CD14-positive monocyte (primary cell): Measurements from ENCODE around the gene TRPM5. TPM values are rescaled to one million over a fixed set of nuclear protein-coding genes. Genes with fewer than 3 reads are reported as not detected.
A peak's percentile ranks its signal among the peaks of the same experiment; 100 is the strongest.
"Not testable (repeated sequence)": the region's sequence is repeated elsewhere in the genome, so short reads cannot be mapped to it uniquely, and the experiment has no call there.

ENCODE experiments used
- DNase-seq, 3 donors: peaks; one replicate each; pipeline ENCODE4 v3.0.0-alpha.2; 2011 to 2022
- H2AFZ ChIP-seq: 2 replicates; pipeline ENCODE4 v1.6.0; 2012; ENCODE audit warnings: mild to moderate bottlenecking, low read depth, low read length, inconsistent platforms; ENCODE audit not compliant: insufficient read depth, poor library complexity, severe bottlenecking
- H3K27ac ChIP-seq, 2 donors: 1 replicate in 1 of 2; 2 replicates in 1 of 2; pipeline ENCODE4 v1.5.1; 2012 to 2013; ENCODE audit warnings: low read length in 2 of 2, control low read depth in 1 of 2, inconsistent platforms in 1 of 2, low read depth in 1 of 2, mild to moderate bottlenecking in 1 of 2
- H3K27me3 ChIP-seq, 2 donors: one replicate each; pipeline versions ENCODE4 v1.6.0 to v1.6.1; 2011 to 2013; ENCODE audit warnings: low read length in 2 of 2; ENCODE audit not compliant: control insufficient read depth in 2 of 2, insufficient read depth in 2 of 2
- H3K36me3 ChIP-seq, 2 donors: replicated peaks in 1 of 2; 1 replicate in 1 of 2; 2 replicates in 1 of 2; pipeline versions ENCODE4 v1.5.1 to v1.6.1; 2012 to 2013; ENCODE audit warnings: low read length in 2 of 2, control low read depth in 1 of 2, inconsistent platforms in 1 of 2, mild to moderate bottlenecking in 1 of 2; ENCODE audit not compliant: insufficient read depth in 2 of 2, control insufficient read depth in 1 of 2
- H3K4me1 ChIP-seq, 2 donors: 1 replicate in 1 of 2; 2 replicates in 1 of 2; pipeline versions ENCODE4 v1.5.1 to v1.6.1; 2012 to 2013; ENCODE audit warnings: low read length in 2 of 2, control low read depth in 1 of 2, inconsistent platforms in 1 of 2, mild to moderate bottlenecking in 1 of 2, moderate library complexity in 1 of 2; ENCODE audit not compliant: insufficient read depth in 2 of 2, control insufficient read depth in 1 of 2
- H3K4me2 ChIP-seq: replicated peaks from 2 replicates; pipeline ENCODE3; 2012; ENCODE audit warnings: low read length, moderate library complexity, mild to moderate bottlenecking; ENCODE audit not compliant: poor library complexity, severe bottlenecking; ENCODE audit errors: extremely low read depth
- H3K4me3 ChIP-seq, 3 experiments: fragments of 200-600 bp in 1 of 3; sonication (generic) in 1 of 3; replicated peaks in 1 of 3; 1 replicate in 2 of 3; 2 replicates in 1 of 3; pipeline ENCODE4 v1.5.1; 2011 to 2013; ENCODE audit warnings: low read length in 3 of 3, mild to moderate bottlenecking in 3 of 3, control low read depth in 2 of 3, low read depth in 2 of 3, inconsistent platforms in 1 of 3, moderate library complexity in 1 of 3
- H3K79me2 ChIP-seq: 2 replicates; pipeline ENCODE4 v1.6.0; 2012; ENCODE audit warnings: mild to moderate bottlenecking, control low read depth, inconsistent platforms, low read length, moderate library complexity; ENCODE audit not compliant: insufficient read depth
- H3K9ac ChIP-seq: 2 replicates; pipeline ENCODE4 v1.6.0; 2017; ENCODE audit warnings: low read length, mild to moderate bottlenecking; ENCODE audit not compliant: insufficient read depth, poor library complexity, severe bottlenecking
- H3K9me3 ChIP-seq, 2 donors: replicated peaks in 1 of 2; 1 replicate in 1 of 2; 2 replicates in 1 of 2; pipeline versions ENCODE4 v1.5.1 to v1.6.1; 2012 to 2013; ENCODE audit warnings: low read length in 2 of 2, control low read depth in 1 of 2; ENCODE audit not compliant: control insufficient read depth in 1 of 2, insufficient read depth in 1 of 2
- H4K20me1 ChIP-seq: 2 replicates; pipeline ENCODE4 v1.6.0; 2012; ENCODE audit warnings: mild to moderate bottlenecking, low read length, control low read depth, moderate library complexity; ENCODE audit not compliant: insufficient read depth
- H3K27ac Mint-ChIP-seq, 7 donors: one replicate each; pipeline ENCODE4 v1.8.0; 2020; ENCODE audit warnings: mild to moderate bottlenecking in 7 of 7, mixed read lengths in 7 of 7, moderate library complexity in 6 of 7, inconsistent platforms in 2 of 7
- H3K27me3 Mint-ChIP-seq, 3 donors: one replicate each; pipeline ENCODE4 v1.8.0; 2021 to 2022; ENCODE audit warnings: low read depth in 3 of 3, mild to moderate bottlenecking in 3 of 3, mixed read lengths in 3 of 3, moderate library complexity in 3 of 3, inconsistent platforms in 1 of 3
- H3K36me3 Mint-ChIP-seq, 2 donors: one replicate each; pipeline ENCODE4 v1.8.0; 2020; ENCODE audit warnings: mixed read lengths in 2 of 2, inconsistent platforms in 1 of 2, mild to moderate bottlenecking in 1 of 2
- H3K4me1 Mint-ChIP-seq: one replicate; pipeline ENCODE4 v1.8.0; 2020; ENCODE audit warnings: mild to moderate bottlenecking, mixed read lengths
- H3K4me3 Mint-ChIP-seq, 2 donors: one replicate each; pipeline ENCODE4 v1.8.0; 2020; ENCODE audit warnings: mild to moderate bottlenecking in 2 of 2, mixed read lengths in 2 of 2, moderate library complexity in 1 of 2
- H3K9me3 Mint-ChIP-seq, 7 donors: one replicate each; pipeline ENCODE4 v1.8.0; 2020 to 2022; ENCODE audit warnings: mixed read lengths in 7 of 7, mild to moderate bottlenecking in 6 of 7, moderate library complexity in 6 of 7, inconsistent platforms in 2 of 7
- WGBS: methylation state at CpG from one replicate; pipeline ENCODE4 v1.1.5; 2013; ENCODE audit warnings: missing lambda C conversion rate; ENCODE audit not compliant: insufficient coverage; 5-methylcytosine and 5-hydroxymethylcytosine counted together
- intact Hi-C, 2 donors: fragments of 100-400 bp; cut with micrococcal nuclease; formaldehyde crosslinking; loops; one replicate each; pipeline versions ENCODE4 v1.15.0 to v1.15.1; 2023
- polyA plus RNA-seq, 3 donors: library from polyadenylated mRNA; depleted of rRNA in 1 of 3; unstranded in 2 of 3; stranded (reverse) in 1 of 3; fragments of 300-500 nt in 2 of 3; fragments of >200 nt in 1 of 3; fragmentation: Illumina TruSeq in 2 of 3; gene quantifications; 1 replicate in 2 of 3; 2 replicates in 1 of 3; pipeline ENCODE4 v1.2.3, GENCODE V29; 2012 to 2021
- TF ChIP-seq, protein P1 (sequence below): fragments of 200-600 bp; IDR thresholded peaks from one replicate; pipeline ENCODE4 v1.8.0; 2022; ENCODE audit warnings: antibody characterized with exemption, mild to moderate bottlenecking

The TRPM5 gene
- polyA plus RNA-seq, 3 donors: 0.03 TPM; not detected in 2

DNA sequence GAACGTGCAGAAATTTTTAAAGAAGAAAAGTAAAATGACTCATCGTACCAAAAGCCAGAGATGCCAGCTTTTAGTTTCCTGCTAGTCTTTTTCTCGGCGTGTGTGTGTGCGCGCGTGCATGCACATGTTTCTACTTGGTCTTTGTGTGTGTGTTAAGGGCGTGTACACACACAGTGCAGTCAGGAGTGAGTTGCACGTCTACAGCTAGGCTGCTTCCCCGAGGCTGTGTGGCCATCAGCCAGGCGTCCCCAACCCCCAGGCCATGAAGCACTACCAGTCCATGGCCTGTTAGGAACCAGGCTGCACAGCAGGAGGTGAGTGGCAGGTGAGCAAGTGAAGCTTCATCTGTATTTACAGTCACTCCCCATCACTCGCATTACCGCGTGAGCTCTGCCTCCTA is 36.9 kb upstream of the TRPM5 start:
- H3K4me1 ChIP-seq: peaks cover 44 to 46% of the 10 kb centered on the region in 2 donors
- peaks cover 54% of the 10 kb centered on the region for H3K4me1 Mint-ChIP-seq
- no peak overlapping the region for H2AFZ ChIP-seq
- DNase-seq: peak in 1 of 3 donors; percentile 54
- H3K79me2 ChIP-seq: peaks cover 38% of the 10 kb centered on the region
- H3K36me3 Mint-ChIP-seq: peaks cover 55 to 66% of the 10 kb centered on the region in 2 donors
- peak overlapping the region; percentile 66 to 80 for H3K4me3 Mint-ChIP-seq
- peak overlapping the region; percentile 61 for H3K9ac ChIP-seq
- whole genome bisulfite sequencing: 0% methylated on average over 9 of the region's 14 CpGs
- H3K9me3 Mint-ChIP-seq: peaks cover 24 to 34% (median 32%) of the 10 kb centered on the region in 7 donors
- TF ChIP-seq, protein P1, sequence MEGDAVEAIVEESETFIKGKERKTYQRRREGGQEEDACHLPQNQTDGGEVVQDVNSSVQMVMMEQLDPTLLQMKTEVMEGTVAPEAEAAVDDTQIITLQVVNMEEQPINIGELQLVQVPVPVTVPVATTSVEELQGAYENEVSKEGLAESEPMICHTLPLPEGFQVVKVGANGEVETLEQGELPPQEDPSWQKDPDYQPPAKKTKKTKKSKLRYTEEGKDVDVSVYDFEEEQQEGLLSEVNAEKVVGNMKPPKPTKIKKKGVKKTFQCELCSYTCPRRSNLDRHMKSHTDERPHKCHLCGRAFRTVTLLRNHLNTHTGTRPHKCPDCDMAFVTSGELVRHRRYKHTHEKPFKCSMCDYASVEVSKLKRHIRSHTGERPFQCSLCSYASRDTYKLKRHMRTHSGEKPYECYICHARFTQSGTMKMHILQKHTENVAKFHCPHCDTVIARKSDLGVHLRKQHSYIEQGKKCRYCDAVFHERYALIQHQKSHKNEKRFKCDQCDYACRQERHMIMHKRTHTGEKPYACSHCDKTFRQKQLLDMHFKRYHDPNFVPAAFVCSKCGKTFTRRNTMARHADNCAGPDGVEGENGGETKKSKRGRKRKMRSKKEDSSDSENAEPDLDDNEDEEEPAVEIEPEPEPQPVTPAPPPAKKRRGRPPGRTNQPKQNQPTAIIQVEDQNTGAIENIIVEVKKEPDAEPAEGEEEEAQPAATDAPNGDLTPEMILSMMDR: no peak
- peaks cover 16 to 17% of the 10 kb centered on the region in 2 donors for H3K9me3 ChIP-seq
- H3K4me3 ChIP-seq: peak overlapping the region; percentile 2 to 71 (median 34)
- H3K27ac Mint-ChIP-seq: peak overlapping the region; percentile 90 to 99 (median 98)
- peaks cover 0 to 6% (median 5%) of the 10 kb centered on the region in 3 donors for H3K27me3 Mint-ChIP-seq
- H4K20me1 ChIP-seq: peaks cover 50% of the 10 kb centered on the region
- H3K36me3 ChIP-seq: peaks cover 5 to 40% of the 10 kb centered on the region in 2 donors
- intact Hi-C loops: loop anchor here (5.0 kb wide), 2 partner anchors 34 to 46 kb away; partner anchors contain the start of gene KCNQ1 (in 1 of the 2)
- peak overlapping the region; percentile 88 to 94 for H3K27ac ChIP-seq
- no peaks in the 10 kb centered on the region for H3K27me3 ChIP-seq
- H3K4me2 ChIP-seq: peak overlapping the region; percentile 74

DNA sequence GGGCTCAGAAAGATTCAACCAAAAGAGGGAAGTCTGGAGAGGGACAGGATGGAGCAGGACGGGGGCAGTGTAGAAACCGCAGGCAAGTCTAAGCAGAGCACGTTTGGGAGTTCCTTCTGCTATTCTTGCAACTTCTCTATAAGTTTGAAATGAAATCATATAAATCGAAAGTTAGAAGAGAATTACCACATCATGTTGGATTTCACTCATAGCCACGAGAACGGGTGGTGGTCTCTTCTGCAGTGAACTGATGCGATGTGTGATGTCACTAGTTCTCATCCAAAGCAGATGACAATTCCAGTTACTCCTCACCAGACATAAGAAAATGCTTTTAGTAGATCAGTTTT is 36.5 kb upstream of the TRPM5 start:
- Histone ChIP-seq H3K79me2 (peaks cover 34% of the 10 kb centered on the region), H3K4me3 (peak overlapping the region; percentile 2 to 71 (median 34)), H3K4me2 (peak overlapping the region; percentile 74), H3K9ac (peak overlapping the region; percentile 61), H3K27me3 (no peaks in the 10 kb centered on the region), H4K20me1 (peaks cover 46% of the 10 kb centered on the region), H3K4me1 (peaks cover 44 to 46% of the 10 kb centered on the region in 2 donors), H3K9me3 (peaks cover 13 to 16% of the 10 kb centered on the region in 2 donors), H2AFZ (no peak overlapping the region), H3K27ac (peak overlapping the region; percentile 88 to 94), H3K36me3 (peaks cover 5 to 36% of the 10 kb centered on the region in 2 donors)
- peak overlapping the region; percentile 90 to 99 (median 98) for H3K27ac Mint-ChIP-seq
- no CpG with 5 or more reads among the region's 7 CpGs for WGBS
- DNase-seq: peak; percentile 85 to 95 (median 87)
- H3K4me1 Mint-ChIP-seq: peaks cover 56% of the 10 kb centered on the region
- peaks cover 24 to 33% (median 30%) of the 10 kb centered on the region in 7 donors for H3K9me3 Mint-ChIP-seq
- H3K4me3 Mint-ChIP-seq: peak overlapping the region; percentile 11 to 80
- H3K27me3 Mint-ChIP-seq: peaks cover 0 to 6% (median 5%) of the 10 kb centered on the region in 3 donors
- intact Hi-C loops: loop anchor here (5.0 kb wide), 2 partner anchors 34 to 46 kb away; partner anchors contain the start of gene KCNQ1 (in 1 of the 2)
- TF ChIP-seq, protein P1: no peak
- H3K36me3 Mint-ChIP-seq: peaks cover 51 to 64% of the 10 kb centered on the region in 2 donors

DNA sequence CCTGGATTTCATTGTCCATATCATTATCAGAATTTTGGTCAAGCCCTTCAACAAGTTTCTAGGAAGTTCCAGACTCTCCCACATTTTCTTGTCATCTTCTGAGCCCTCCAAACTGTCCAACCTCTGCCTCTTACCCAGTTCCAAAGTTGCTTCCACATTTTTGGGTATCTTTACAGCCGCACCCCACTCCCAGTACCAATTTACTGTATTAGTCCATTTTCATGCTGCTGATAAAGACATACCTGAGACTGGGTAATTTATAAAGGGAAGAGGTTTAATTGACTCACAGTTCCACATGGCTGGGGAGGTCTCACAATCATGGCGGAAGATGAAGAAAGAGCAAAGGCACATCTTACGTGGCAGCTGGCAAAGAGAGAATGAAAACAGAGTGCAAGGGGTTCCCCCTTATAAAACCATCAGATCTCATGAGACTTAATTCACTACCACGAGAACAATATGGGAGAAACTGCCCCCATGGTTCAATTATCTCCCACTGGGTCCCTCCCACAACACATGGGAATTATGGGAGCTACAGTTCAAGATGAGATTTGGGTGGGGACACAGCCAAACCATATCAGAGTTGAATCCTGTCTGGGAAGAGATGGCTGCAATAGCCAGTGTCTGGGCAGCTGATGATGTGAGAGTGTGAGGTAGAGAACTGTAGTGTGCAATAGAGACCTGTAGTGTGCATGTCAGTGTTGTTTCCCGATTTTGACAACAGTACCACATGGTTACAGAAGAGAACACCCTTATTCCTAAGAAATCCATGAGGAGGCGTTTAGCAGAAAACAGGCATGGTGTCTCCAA is 36.0 kb upstream of the TRPM5 start:
- Histone ChIP-seq H3K9me3 (peaks cover 9 to 16% of the 10 kb centered on the region in 2 donors), H3K36me3 (peaks cover 5 to 30% of the 10 kb centered on the region in 2 donors), H3K79me2 (peaks cover 36% of the 10 kb centered on the region), H3K27ac (peak overlapping the region; percentile 13 to 94), H3K4me2 (peak overlapping the region; percentile 74), H3K4me1 (peaks cover 46 to 47% of the 10 kb centered on the region in 2 donors), H3K4me3 (peak overlapping the region in 1 of 3 experiments; percentile 71), H4K20me1 (peaks cover 47% of the 10 kb centered on the region)
- WGBS: no CpG with 5 or more reads among the region's 6 CpGs
- H3K27me3 ChIP-seq, H3K9ac ChIP-seq, H2AFZ ChIP-seq, H3K27me3 Mint-ChIP-seq: not testable (repeated sequence)
- Mint-ChIP-seq H3K4me1 (peaks cover 62% of the 10 kb centered on the region), H3K9me3 (peaks cover 20 to 33% (median 26%) of the 10 kb centered on the region in 7 donors), H3K4me3 (peak overlapping the region; percentile 2 to 8), H3K27ac (peak overlapping the region; percentile 90 to 99 (median 98)), H3K36me3 (peaks cover 51 to 65% of the 10 kb centered on the region in 2 donors)
- DNase-seq: peak; percentile 53 to 72 (median 63)
- intact Hi-C loops: loop anchor here (5.0 kb wide), 2 partner anchors 33 to 47 kb away; partner anchors contain the start of gene KCNQ1 (in 1 of the 2)
